Measurements from ENCODE around the gene UVRAG.

Gene UVRAG

GRCh38 chr11:75858613-75859012 lies 43.6 kb downstream of the UVRAG start:
- no peaks in the 10 kb centered on the region for H3K79me1 ChIP-seq (ENCODE audit: low read length)
- peak; percentile 3 for DNase-seq
- WGBS (ENCODE audit: extremely low coverage, insufficient coverage, low lambda C conversion rate): no CpG with 5 or more reads among the region's 3 CpGs
- H4K5ac ChIP-seq (ENCODE audit: low read length): no peak overlapping the region
- H3K27ac ChIP-seq (ENCODE audit: low read depth, low read length): no peak overlapping the region
- H4K8ac ChIP-seq (ENCODE audit: low read depth, low read length): no peak overlapping the region
- no peak overlapping the region for H2BK5ac ChIP-seq (ENCODE audit: low read length)
- no peak overlapping the region for H2BK120ac ChIP-seq (ENCODE audit: low read depth, low read length)
- no peaks in the 10 kb centered on the region for H3K36me3 ChIP-seq (ENCODE audit: control insufficient read depth, insufficient read depth, low read length)
- H3K4me3 ChIP-seq (ENCODE audit: low read length): no peak overlapping the region
- H3K4me2 ChIP-seq (ENCODE audit: low read length): no peak overlapping the region
- no peak overlapping the region for H3K4ac ChIP-seq (ENCODE audit: low read depth, low read length)
- no peak overlapping the region for H3K18ac ChIP-seq (ENCODE audit: low read length)
- no peaks in the 10 kb centered on the region for H3K4me1 ChIP-seq (ENCODE audit: control insufficient read depth, low read depth, low read length)
- H3K23ac ChIP-seq (ENCODE audit: low read length): no peak overlapping the region
- no peaks in the 10 kb centered on the region for H3K27me3 ChIP-seq (ENCODE audit: insufficient read depth, low read length, poor library complexity)
- no peak overlapping the region for H3K9ac ChIP-seq (ENCODE audit: low read length)
- no peaks in the 10 kb centered on the region for H3K79me2 ChIP-seq (ENCODE audit: control insufficient read depth, insufficient read depth, low read length)
- no peak overlapping the region for H3K56ac ChIP-seq (ENCODE audit: low read length)
- H2BK15ac ChIP-seq (replicated peaks; ENCODE audit: low read depth): no peak overlapping the region
- H2AK5ac ChIP-seq (ENCODE audit: low read length): no peak overlapping the region

DNA sequence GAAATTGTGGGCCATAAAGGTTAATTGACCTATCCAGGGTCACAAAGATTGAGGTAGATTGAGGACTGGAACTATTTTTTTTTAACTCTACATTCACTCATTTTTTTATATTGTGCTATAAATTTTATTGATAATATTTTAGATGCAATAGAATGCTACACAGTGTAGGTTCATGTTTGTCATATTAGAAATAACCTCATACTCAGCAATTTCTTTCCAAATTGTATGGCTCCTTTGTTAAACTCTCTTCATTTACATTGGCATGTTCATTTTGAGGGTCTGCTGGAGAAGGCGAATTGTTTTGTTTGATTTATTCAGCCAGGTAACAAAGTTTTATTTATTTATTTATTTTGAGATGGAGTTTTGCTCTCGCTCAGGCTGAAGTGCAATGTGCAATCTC lies 44.6 kb downstream of the UVRAG start:
- no peak overlapping the region for H4K8ac ChIP-seq (ENCODE audit: low read depth, low read length)
- no peak overlapping the region for H3K23ac ChIP-seq (ENCODE audit: low read length)
- H3K27ac ChIP-seq (ENCODE audit: low read depth, low read length): no peak overlapping the region
- DNase-seq: no peak
- H3K4me2 ChIP-seq (ENCODE audit: low read length): no peak overlapping the region
- no peak overlapping the region for H3K18ac ChIP-seq (ENCODE audit: low read length)
- H3K56ac ChIP-seq (ENCODE audit: low read length): no peak overlapping the region
- no peak overlapping the region for H3K4me3 ChIP-seq (ENCODE audit: low read length)
- H3K4ac ChIP-seq (ENCODE audit: low read depth, low read length): no peak overlapping the region
- H3K79me1 ChIP-seq (ENCODE audit: low read length): no peaks in the 10 kb centered on the region
- no peaks in the 10 kb centered on the region for H3K36me3 ChIP-seq (ENCODE audit: control insufficient read depth, insufficient read depth, low read length)
- no peak overlapping the region for H4K5ac ChIP-seq (ENCODE audit: low read length)
- H2BK5ac ChIP-seq (ENCODE audit: low read length): no peak overlapping the region
- H3K27me3 ChIP-seq (ENCODE audit: insufficient read depth, low read length, poor library complexity): no peaks in the 10 kb centered on the region
- no peak overlapping the region for H2BK15ac ChIP-seq (replicated peaks; ENCODE audit: low read depth)
- no CpG with 5 or more reads among the region's 2 CpGs for WGBS (ENCODE audit: extremely low coverage, insufficient coverage, low lambda C conversion rate)
- H2AK5ac ChIP-seq (ENCODE audit: low read length): no peak overlapping the region
- H3K79me2 ChIP-seq (ENCODE audit: control insufficient read depth, insufficient read depth, low read length): no peaks in the 10 kb centered on the region
- H3K4me1 ChIP-seq (ENCODE audit: control insufficient read depth, low read depth, low read length): no peaks in the 10 kb centered on the region
- H2BK120ac ChIP-seq (ENCODE audit: low read depth, low read length): no peak overlapping the region
- no peak overlapping the region for H3K9ac ChIP-seq (ENCODE audit: low read length)

- Histone ChIP-seq H3K18ac (ENCODE audit: low read length) (no peak overlapping the region), H3K4me1 (ENCODE audit: control insufficient read depth, low read depth, low read length) (no peaks in the 10 kb centered on the region), H3K27me3 (ENCODE audit: insufficient read depth, low read length, poor library complexity) (no peaks in the 10 kb centered on the region), H3K23ac (ENCODE audit: low read length) (no peak overlapping the region), H2AK5ac (ENCODE audit: low read length) (no peak overlapping the region), H4K5ac (ENCODE audit: low read length) (no peak overlapping the region), H3K79me2 (ENCODE audit: control insufficient read depth, insufficient read depth, low read length) (no peaks in the 10 kb centered on the region), H3K27ac (ENCODE audit: low read depth, low read length) (no peak overlapping the region), H2BK15ac (replicated peaks; ENCODE audit: low read depth) (no peak overlapping the region), H3K9ac (ENCODE audit: low read length) (no peak overlapping the region), H3K36me3 (ENCODE audit: control insufficient read depth, insufficient read depth, low read length) (no peaks in the 10 kb centered on the region), H3K4ac (ENCODE audit: low read depth, low read length) (no peak overlapping the region), H3K4me3 (ENCODE audit: low read length) (no peak overlapping the region), H2BK120ac (ENCODE audit: low read depth, low read length) (no peak overlapping the region), H3K56ac (ENCODE audit: low read length) (no peak overlapping the region), H3K79me1 (ENCODE audit: low read length) (no peaks in the 10 kb centered on the region), H2BK5ac (ENCODE audit: low read length) (no peak overlapping the region), H4K8ac (ENCODE audit: low read depth, low read length) (no peak overlapping the region), H3K4me2 (ENCODE audit: low read length) (no peak overlapping the region)
- no peak for DNase-seq
- WGBS (ENCODE audit: extremely low coverage, insufficient coverage, low lambda C conversion rate): no CpG with 5 or more reads among the region's 2 CpGs
Observed at GRCh38 chr11:75862437-75862836, 47.4 kb downstream of the UVRAG start.

- DNase-seq: peak; percentile 30
- H3K56ac ChIP-seq (ENCODE audit: low read length): no peak overlapping the region
- no peaks in the 10 kb centered on the region for H3K36me3 ChIP-seq (ENCODE audit: control insufficient read depth, insufficient read depth, low read length)
- no peak overlapping the region for H3K18ac ChIP-seq (ENCODE audit: low read length)
- no peak overlapping the region for H3K23ac ChIP-seq (ENCODE audit: low read length)
- no peaks in the 10 kb centered on the region for H3K4me1 ChIP-seq (ENCODE audit: control insufficient read depth, low read depth, low read length)
- H4K8ac ChIP-seq (ENCODE audit: low read depth, low read length): no peak overlapping the region
- no peak overlapping the region for H2AK5ac ChIP-seq (ENCODE audit: low read length)
- H2BK120ac ChIP-seq (ENCODE audit: low read depth, low read length): no peak overlapping the region
- H3K27me3 ChIP-seq (ENCODE audit: insufficient read depth, low read length, poor library complexity): no peaks in the 10 kb centered on the region
- no peak overlapping the region for H3K9ac ChIP-seq (ENCODE audit: low read length)
- H3K4me3 ChIP-seq (ENCODE audit: low read length): no peak overlapping the region
- WGBS (ENCODE audit: extremely low coverage, insufficient coverage, low lambda C conversion rate): no CpG with 5 or more reads among the region's 6 CpGs
- no peaks in the 10 kb centered on the region for H3K79me2 ChIP-seq (ENCODE audit: control insufficient read depth, insufficient read depth, low read length)
- no peak overlapping the region for H2BK5ac ChIP-seq (ENCODE audit: low read length)
- no peak overlapping the region for H4K5ac ChIP-seq (ENCODE audit: low read length)
- no peak overlapping the region for H2BK15ac ChIP-seq (replicated peaks; ENCODE audit: low read depth)
- no peak overlapping the region for H3K4ac ChIP-seq (ENCODE audit: low read depth, low read length)
- H3K27ac ChIP-seq (ENCODE audit: low read depth, low read length): no peak overlapping the region
- no peaks in the 10 kb centered on the region for H3K79me1 ChIP-seq (ENCODE audit: low read length)
- no peak overlapping the region for H3K4me2 ChIP-seq (ENCODE audit: low read length)
Observed at GRCh38 chr11:75867778-75868374, 52.9 kb downstream of the UVRAG start.

- no peak for DNase-seq
- Histone ChIP-seq H3K79me1 (ENCODE audit: low read length) (no peaks in the 10 kb centered on the region), H2BK5ac (ENCODE audit: low read length) (no peak overlapping the region), H3K4me1 (ENCODE audit: control insufficient read depth, low read depth, low read length) (no peaks in the 10 kb centered on the region), H3K9ac (ENCODE audit: low read length) (no peak overlapping the region), H4K8ac (ENCODE audit: low read depth, low read length) (no peak overlapping the region), H2AK5ac (ENCODE audit: low read length) (no peak overlapping the region), H4K5ac (ENCODE audit: low read length) (no peak overlapping the region), H2BK15ac (replicated peaks; ENCODE audit: low read depth) (no peak overlapping the region), H3K79me2 (ENCODE audit: control insufficient read depth, insufficient read depth, low read length) (no peaks in the 10 kb centered on the region), H3K4me2 (ENCODE audit: low read length) (no peak overlapping the region), H3K27ac (ENCODE audit: low read depth, low read length) (no peak overlapping the region), H3K56ac (ENCODE audit: low read length) (no peak overlapping the region), H3K4ac (ENCODE audit: low read depth, low read length) (no peak overlapping the region), H3K4me3 (ENCODE audit: low read length) (no peak overlapping the region), H2BK120ac (ENCODE audit: low read depth, low read length) (no peak overlapping the region), H3K27me3 (ENCODE audit: insufficient read depth, low read length, poor library complexity) (no peaks in the 10 kb centered on the region), H3K18ac (ENCODE audit: low read length) (no peak overlapping the region), H3K36me3 (ENCODE audit: control insufficient read depth, insufficient read depth, low read length) (no peaks in the 10 kb centered on the region), H3K23ac (ENCODE audit: low read length) (no peak overlapping the region)
- no CpG with 5 or more reads among the region's 1 CpG for WGBS (ENCODE audit: extremely low coverage, insufficient coverage, low lambda C conversion rate)
Observed at GRCh38 chr11:75868990-75869389, 54.0 kb downstream of the UVRAG start.
